Measurements from ENCODE around the gene NTN4. TPM values are rescaled to one million over a fixed set of nuclear protein-coding genes. Genes with fewer than 3 reads are reported as not detected.
"Not testable (repeated sequence)": the region's sequence is repeated elsewhere in the genome, so short reads cannot be mapped to it uniquely, and the experiment has no call there.

NTN4 gene
- total and polyA plus RNA-seq, 2 donors: 12.8 to 20.9 TPM

GRCh38 chr12:95620171-95620570 is 170.4 kb downstream of the NTN4 start:
- H3K36me3 ChIP-seq (ENCODE audit: insufficient read depth): no peaks in the 10 kb centered on the region
- no peak overlapping the region for H3K27ac ChIP-seq (ENCODE audit: low read depth)
- no peak overlapping the region for H3K4me3 ChIP-seq (ENCODE audit: low read depth, low read length)
- no peak for DNase-seq (ENCODE audit: extremely low spot score)
- 78% methylated on average over 4 of the region's 4 CpGs for WGBS
- no peaks in the 10 kb centered on the region for H3K4me1 ChIP-seq (ENCODE audit: insufficient read depth)

- H3K4me3 ChIP-seq (ENCODE audit: low read depth, low read length); H3K4me1 ChIP-seq (ENCODE audit: insufficient read depth); DNase-seq (ENCODE audit: extremely low spot score); H3K36me3 ChIP-seq (ENCODE audit: insufficient read depth); H3K27ac ChIP-seq (ENCODE audit: low read depth): not testable (repeated sequence)
- WGBS: 48% methylated on average over 3 of the region's 7 CpGs
Observed at GRCh38 chr12:95616470-95616869, 174.1 kb downstream of the NTN4 start.

GRCh38 chr12:95615749-95616148 is 174.8 kb downstream of the NTN4 start:
- Histone ChIP-seq H3K4me1 (ENCODE audit: insufficient read depth) (no peaks in the 10 kb centered on the region), H3K36me3 (ENCODE audit: insufficient read depth) (no peaks in the 10 kb centered on the region), H3K27ac (ENCODE audit: low read depth) (no peak overlapping the region), H3K4me3 (ENCODE audit: low read depth, low read length) (no peak overlapping the region)
- no peak for DNase-seq (ENCODE audit: extremely low spot score)

- DNase-seq (ENCODE audit: extremely low spot score): no peak
- no peaks in the 10 kb centered on the region for H3K4me1 ChIP-seq (ENCODE audit: insufficient read depth)
- WGBS: 96% methylated on average over 2 of the region's 2 CpGs
- H3K36me3 ChIP-seq (ENCODE audit: insufficient read depth): no peaks in the 10 kb centered on the region
- no peak overlapping the region for H3K27ac ChIP-seq (ENCODE audit: low read depth)
- H3K4me3 ChIP-seq (ENCODE audit: low read depth, low read length): no peak overlapping the region
Observed at GRCh38 chr12:95614390-95614982, 176.1 kb downstream of the NTN4 start.

GRCh38 chr12:95613021-95613420 is 177.5 kb downstream of the NTN4 start:
- H3K4me3 ChIP-seq (ENCODE audit: low read depth, low read length): no peak overlapping the region
- H3K27ac ChIP-seq (ENCODE audit: low read depth): no peak overlapping the region
- H3K4me1 ChIP-seq (ENCODE audit: insufficient read depth): no peaks in the 10 kb centered on the region
- no peak for DNase-seq (ENCODE audit: extremely low spot score)
- no peaks in the 10 kb centered on the region for H3K36me3 ChIP-seq (ENCODE audit: insufficient read depth)
- WGBS: 94% methylated on average over 7 of the region's 7 CpGs

GRCh38 chr12:95611676-95612309 is 178.8 kb downstream of the NTN4 start:
- no peaks in the 10 kb centered on the region for H3K36me3 ChIP-seq (ENCODE audit: insufficient read depth)
- H3K4me1 ChIP-seq (ENCODE audit: insufficient read depth): no peaks in the 10 kb centered on the region
- DNase-seq (ENCODE audit: extremely low spot score): no peak
- no peak overlapping the region for H3K4me3 ChIP-seq (ENCODE audit: low read depth, low read length)
- no peak overlapping the region for H3K27ac ChIP-seq (ENCODE audit: low read depth)
- WGBS: 64% methylated on average over 2 of the region's 2 CpGs

- DNase-seq (ENCODE audit: extremely low spot score): no peak
- Histone ChIP-seq H3K4me3 (ENCODE audit: low read depth, low read length) (no peak overlapping the region), H3K36me3 (ENCODE audit: insufficient read depth) (no peaks in the 10 kb centered on the region), H3K4me1 (ENCODE audit: insufficient read depth) (no peaks in the 10 kb centered on the region), H3K27ac (ENCODE audit: low read depth) (no peak overlapping the region)
- 41% methylated on average over 13 of the region's 13 CpGs for WGBS
Observed at GRCh38 chr12:95608252-95609033, 182.1 kb downstream of the NTN4 start.

Small RNAs within 50 kb of the gene (small RNA-seq; reads per million reads assigned to genes)
- gene RF00019: not detected
- gene RNU6-247P: not detected

Other genes with a start within 250 kb of the NTN4 start
- gene USP44, start 239.3 kb downstream of the NTN4 start, total RNA-seq: 0.42 TPM
- 0.44 TPM for gene USP44, start 239.3 kb downstream of the NTN4 start, polyA plus RNA-seq
- gene SNRPF, start 68.2 kb upstream of the NTN4 start, total RNA-seq: 12.3 TPM
- 21.8 TPM for gene SNRPF, start 68.2 kb upstream of the NTN4 start, polyA plus RNA-seq
- not detected for gene CCDC38, start 151.8 kb upstream of the NTN4 start, total RNA-seq
- gene CCDC38, start 151.8 kb upstream of the NTN4 start, polyA plus RNA-seq: 0.03 TPM
- 0.16 TPM for gene AMDHD1, start 152.6 kb upstream of the NTN4 start, total RNA-seq
- 0.80 TPM for gene AMDHD1, start 152.6 kb upstream of the NTN4 start, polyA plus RNA-seq
- gene HAL, start 205.6 kb upstream of the NTN4 start, total RNA-seq: not detected
- gene HAL, start 205.6 kb upstream of the NTN4 start, polyA plus RNA-seq: 0.14 TPM
- gene LTA4H, start 244.8 kb upstream of the NTN4 start, total RNA-seq: 79.3 TPM
- 55.3 TPM for gene LTA4H, start 244.8 kb upstream of the NTN4 start, polyA plus RNA-seq